HG02610 (cell line): ENCODE data around the gene PIGV.

Experiments
- ATAC-seq: cut with Tn5 transposase; IDR thresholded peaks from one replicate; pipeline ENCODE4 v1.9.1; 2021; ENCODE audit warnings: mild to moderate bottlenecking, moderate library complexity; ENCODE audit not compliant: unreplicated experiment

PIGV gene

GRCh38 chr1:26787706-26788514, at the start of gene PIGV:
Gene PIGV (plus strand): TSS chr1:26787950. CDS start chr1:26790816, 2,866 bp downstream.
- peak; percentile 44 for ATAC-seq

GRCh38 chr1:26739329-26739914, 48.3 kb upstream of the PIGV start:
- no peak for ATAC-seq

GRCh38 chr1:26740023-26740634, 47.6 kb upstream of the PIGV start:
- ATAC-seq: no peak

GRCh38 chr1:26740952-26741351, 46.8 kb upstream of the PIGV start:
- ATAC-seq: no peak

- ATAC-seq: no peak
Measured at GRCh38 chr1:26743426-26744059, 44.2 kb upstream of the PIGV start.

- ATAC-seq: peak; percentile 96
Measured at GRCh38 chr1:26744075-26744959, 43.4 kb upstream of the PIGV start.

GRCh38 chr1:26745191-26745590, 42.6 kb upstream of the PIGV start:
- no peak for ATAC-seq

GRCh38 chr1:26747048-26747447, 40.7 kb upstream of the PIGV start:
- no peak for ATAC-seq

- ATAC-seq: no peak
Measured at GRCh38 chr1:26748351-26748750, 39.4 kb upstream of the PIGV start.

- no peak for ATAC-seq
Measured at GRCh38 chr1:26749458-26749857, 38.3 kb upstream of the PIGV start.

GRCh38 chr1:26750428-26750827, 37.3 kb upstream of the PIGV start:
- ATAC-seq: no peak

GRCh38 chr1:26752519-26752918, 35.2 kb upstream of the PIGV start:
- ATAC-seq: no peak

GRCh38 chr1:26754086-26754874, 33.5 kb upstream of the PIGV start:
- no peak for ATAC-seq

- ATAC-seq: no peak
Measured at GRCh38 chr1:26758358-26758757, 29.4 kb upstream of the PIGV start.

GRCh38 chr1:26759531-26759930, 28.2 kb upstream of the PIGV start:
- ATAC-seq: no peak

GRCh38 chr1:26761217-26761616, 26.5 kb upstream of the PIGV start:
- no peak for ATAC-seq

- no peak for ATAC-seq
Measured at GRCh38 chr1:26767714-26768113, 20.0 kb upstream of the PIGV start.

GRCh38 chr1:26768755-26769154, 19.0 kb upstream of the PIGV start:
- no peak for ATAC-seq

- ATAC-seq: no peak
Measured at GRCh38 chr1:26771285-26771642, 16.5 kb upstream of the PIGV start.
